WERI-Rb-1 (cell line): ENCODE data around the gene SH3RF2.

Experiments
- DNase-seq: peaks from one replicate; pipeline ENCODE4 v3.0.0-alpha.2; 2020
- H3K27ac ChIP-seq: fragments of 250-450 bp; sonication (Bioruptor Pico); 2 replicates; pipeline ENCODE4 v1.5.1; 2020; ENCODE audit warnings: mild to moderate bottlenecking, moderate library complexity
- H3K27me3 ChIP-seq: fragments of 250-450 bp; sonication (Bioruptor Pico); 2 replicates; pipeline ENCODE4 v1.5.1; 2021; ENCODE audit warnings: mild to moderate bottlenecking, low read depth, moderate library complexity; ENCODE audit not compliant: insufficient read depth, severe bottlenecking
- H3K36me3 ChIP-seq: fragments of 250-450 bp; sonication (Bioruptor Pico); 2 replicates; pipeline ENCODE4 v1.5.1; 2020; ENCODE audit warnings: mild to moderate bottlenecking, moderate library complexity
- H3K4me3 ChIP-seq: 2 replicates; pipeline ENCODE4 v1.5.1; 2011; ENCODE audit warnings: low read depth, mild to moderate bottlenecking, control low read depth, low read length
- H3K9me3 ChIP-seq: fragments of 250-450 bp; sonication (Bioruptor Pico); 2 replicates; pipeline ENCODE4 v1.5.1; 2021; ENCODE audit warnings: mild to moderate bottlenecking, moderate library complexity; ENCODE audit not compliant: severe bottlenecking
- TF ChIP-seq, protein P1 (sequence below): IDR thresholded peaks from 2 replicates; pipeline ENCODE4 v1.5.1; 2011; ENCODE audit warnings: low read depth, mild to moderate bottlenecking, control low read depth, inconsistent platforms, low read length

The SH3RF2 gene

DNA sequence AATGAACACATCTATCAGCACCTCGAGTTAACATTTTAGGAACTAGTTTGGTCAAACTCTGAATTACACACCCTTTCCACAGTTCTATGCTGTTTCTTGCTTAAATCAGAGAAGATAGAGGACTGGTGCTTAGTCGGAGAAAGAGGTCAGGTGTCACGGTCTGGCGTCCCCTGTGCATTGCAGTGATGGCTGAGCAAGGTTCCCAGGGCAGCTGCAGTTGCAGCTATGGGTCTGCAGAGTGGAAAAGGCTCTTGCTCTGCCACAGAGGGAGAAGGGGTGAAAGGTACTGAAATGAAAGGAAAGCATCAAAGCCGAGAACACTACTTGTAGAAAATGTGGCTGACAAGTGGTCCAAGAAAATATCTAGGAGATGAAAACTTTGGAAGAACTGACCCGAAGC is 25.2 kb upstream of the SH3RF2 start:
- H3K4me3 ChIP-seq, result no peak overlapping the region
- no peak for DNase-seq
- TF ChIP-seq, protein P1, sequence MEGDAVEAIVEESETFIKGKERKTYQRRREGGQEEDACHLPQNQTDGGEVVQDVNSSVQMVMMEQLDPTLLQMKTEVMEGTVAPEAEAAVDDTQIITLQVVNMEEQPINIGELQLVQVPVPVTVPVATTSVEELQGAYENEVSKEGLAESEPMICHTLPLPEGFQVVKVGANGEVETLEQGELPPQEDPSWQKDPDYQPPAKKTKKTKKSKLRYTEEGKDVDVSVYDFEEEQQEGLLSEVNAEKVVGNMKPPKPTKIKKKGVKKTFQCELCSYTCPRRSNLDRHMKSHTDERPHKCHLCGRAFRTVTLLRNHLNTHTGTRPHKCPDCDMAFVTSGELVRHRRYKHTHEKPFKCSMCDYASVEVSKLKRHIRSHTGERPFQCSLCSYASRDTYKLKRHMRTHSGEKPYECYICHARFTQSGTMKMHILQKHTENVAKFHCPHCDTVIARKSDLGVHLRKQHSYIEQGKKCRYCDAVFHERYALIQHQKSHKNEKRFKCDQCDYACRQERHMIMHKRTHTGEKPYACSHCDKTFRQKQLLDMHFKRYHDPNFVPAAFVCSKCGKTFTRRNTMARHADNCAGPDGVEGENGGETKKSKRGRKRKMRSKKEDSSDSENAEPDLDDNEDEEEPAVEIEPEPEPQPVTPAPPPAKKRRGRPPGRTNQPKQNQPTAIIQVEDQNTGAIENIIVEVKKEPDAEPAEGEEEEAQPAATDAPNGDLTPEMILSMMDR, result no peak
- H3K27ac ChIP-seq, result no peak overlapping the region
- H3K36me3 ChIP-seq, result no peaks in the 10 kb centered on the region
- no peaks in the 10 kb centered on the region for H3K27me3 ChIP-seq
- H3K9me3 ChIP-seq, result no peaks in the 10 kb centered on the region

GRCh38 chr5:145912019-145912418 is 24.4 kb upstream of the SH3RF2 start:
- TF ChIP-seq, protein P1, result no peak
- Histone ChIP-seq H3K36me3 (no peaks in the 10 kb centered on the region), H3K27me3 (no peaks in the 10 kb centered on the region), H3K27ac (no peak overlapping the region), H3K4me3 (no peak overlapping the region), H3K9me3 (no peaks in the 10 kb centered on the region)
- DNase-seq, result no peak

- H3K27me3 ChIP-seq, result no peaks in the 10 kb centered on the region
- H3K27ac ChIP-seq, result no peak overlapping the region
- no peak overlapping the region for H3K4me3 ChIP-seq
- DNase-seq, result no peak
- TF ChIP-seq, protein P1, result no peak
- no peaks in the 10 kb centered on the region for H3K36me3 ChIP-seq
- H3K9me3 ChIP-seq, result no peaks in the 10 kb centered on the region
These were observed 23.8 kb upstream of the SH3RF2 start for GRCh38 chr5:145912594-145912993.

GRCh38 chr5:145913701-145914100 is 22.7 kb upstream of the SH3RF2 start:
- Histone ChIP-seq H3K9me3 (no peaks in the 10 kb centered on the region), H3K4me3 (no peak overlapping the region), H3K27me3 (no peaks in the 10 kb centered on the region), H3K36me3 (no peaks in the 10 kb centered on the region), H3K27ac (no peak overlapping the region)
- TF ChIP-seq, protein P1, result no peak
- no peak for DNase-seq

GRCh38 chr5:145915970-145916638 is 20.3 kb upstream of the SH3RF2 start:
- no peak for DNase-seq
- Histone ChIP-seq H3K36me3 (no peaks in the 10 kb centered on the region), H3K27ac (no peak overlapping the region), H3K9me3 (no peaks in the 10 kb centered on the region), H3K4me3 (no peak overlapping the region), H3K27me3 (no peaks in the 10 kb centered on the region)
- TF ChIP-seq, protein P1, result no peak

- Histone ChIP-seq H3K27me3 (no peaks in the 10 kb centered on the region), H3K4me3 (no peak overlapping the region), H3K27ac (no peak overlapping the region), H3K36me3 (no peaks in the 10 kb centered on the region), H3K9me3 (no peaks in the 10 kb centered on the region)
- no peak for DNase-seq
- TF ChIP-seq, protein P1, result no peak
These were observed 19.1 kb upstream of the SH3RF2 start for GRCh38 chr5:145917288-145917687.
